ENCODE results near the gene MSH3.

Gene MSH3

GRCh38 chr5:80632700-80633099, 21.8 kb upstream of the MSH3 start:
- H3K27ac ChIP-seq = no peak overlapping the region
- TF ChIP-seq CTCF (conservative IDR thresholded peaks at IDR 0.05) (no peak), ZFX (IDR thresholded peaks at IDR 0.05) (no peak)

GRCh38 chr5:80634193-80634592, 20.3 kb upstream of the MSH3 start:
- H3K27ac ChIP-seq = no peak overlapping the region
- TF ChIP-seq ZFX (IDR thresholded peaks at IDR 0.05) = no peak

GRCh38 chr5:80641353-80641752, 13.1 kb upstream of the MSH3 start:
- TF ChIP-seq CTCF (conservative IDR thresholded peaks at IDR 0.05) = no peak
- TF ChIP-seq ZFX (IDR thresholded peaks at IDR 0.05) = no peak

GRCh38 chr5:80644900-80645299, 9.6 kb upstream of the MSH3 start:
- TF ChIP-seq CTCF (conservative IDR thresholded peaks at IDR 0.05) (no peak), ZFX (IDR thresholded peaks at IDR 0.05) (no peak)
- no peak overlapping the region for H3K27ac ChIP-seq

More at GRCh38 chr5:80641353-80641752, 13.1 kb upstream of the MSH3 start:
- no peak overlapping the region for H3K27ac ChIP-seq

- TF ChIP-seq CTCF (conservative IDR thresholded peaks at IDR 0.05) = no peak
- TF ChIP-seq ZFX (IDR thresholded peaks at IDR 0.05) = no peak
- no peak overlapping the region for H3K27ac ChIP-seq
Observed at GRCh38 chr5:80646926-80647325, 7.5 kb upstream of the MSH3 start.

- H3K27ac ChIP-seq = peak overlapping the region; percentile 87
- no peak for TF ChIP-seq ZFX (IDR thresholded peaks at IDR 0.05)
- TF ChIP-seq CTCF (conservative IDR thresholded peaks at IDR 0.05) = no peak
Observed at GRCh38 chr5:80653502-80653901, 950 bp upstream of the MSH3 start.

- H3K27ac ChIP-seq = peak overlapping the region; percentile 87
- TF ChIP-seq CTCF (conservative IDR thresholded peaks at IDR 0.05) = no peak
- TF ChIP-seq ZFX (IDR thresholded peaks at IDR 0.05) = no peak
Observed at GRCh38 chr5:80654054-80654390, 430 bp upstream of the MSH3 start.

- peak overlapping the region; percentile 87 for H3K27ac ChIP-seq
- no peak for TF ChIP-seq ZFX (IDR thresholded peaks at IDR 0.05)
- TF ChIP-seq CTCF (conservative IDR thresholded peaks at IDR 0.05) = no peak
Observed at GRCh38 chr5:80655231-80655774, 851 bp downstream of the MSH3 start.
